Mammary epithelial cell (primary cell): ENCODE measurements around the gene FANCC.

Experiments used
- CTCF ChIP-seq, 2 donors: IDR thresholded peaks in 1 of 2; conservative IDR thresholded peaks in 1 of 2; 2 replicates each; pipeline ENCODE4 v1.5.1; 2011 to 2012; ENCODE audit warnings: inconsistent platforms in 2 of 2, low read length in 2 of 2, mild to moderate bottlenecking in 2 of 2, control low read depth in 1 of 2, low read depth in 1 of 2; ENCODE audit not compliant: insufficient read depth in 1 of 2; ENCODE audit errors: extremely low read depth in 1 of 2
- EZH2 ChIP-seq: IDR thresholded peaks from 2 replicates; pipeline ENCODE4 v1.6.1; 2012; ENCODE audit warnings: low read length, inconsistent platforms, borderline replicate concordance

DNA sequence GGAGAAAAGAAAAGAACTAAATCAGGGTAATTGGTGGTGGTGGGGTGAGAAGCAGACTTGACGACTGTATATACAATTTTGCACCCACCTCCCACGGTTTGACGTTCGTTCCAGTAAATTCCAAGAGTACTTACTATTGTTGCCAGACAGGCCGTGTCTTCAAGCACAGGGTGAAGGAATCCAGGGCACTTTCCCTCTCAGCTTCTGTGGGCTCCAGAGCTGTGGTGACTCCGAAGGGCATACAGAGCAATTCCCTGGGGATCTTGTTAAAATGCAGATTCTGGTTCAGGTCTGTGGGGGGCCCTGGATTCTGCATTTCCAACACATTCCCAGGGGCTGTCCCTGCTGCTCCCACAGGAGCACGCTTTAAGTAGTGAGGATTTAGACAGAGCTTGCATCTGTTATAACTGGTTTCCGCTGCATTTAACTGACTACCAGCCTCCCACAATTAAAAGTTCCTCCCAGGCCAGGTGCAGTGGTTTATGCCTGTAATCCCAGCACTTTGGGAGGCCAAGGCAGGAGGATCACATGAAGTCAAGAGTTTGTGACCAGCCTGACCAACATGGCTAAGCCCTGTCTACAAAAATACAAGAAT lies 49.3 kb upstream of the FANCC start:
- no peak for TF ChIP-seq EZH2
- TF ChIP-seq CTCF (conservative IDR thresholded peaks at IDR 0.05 in 1 of 2, IDR thresholded peaks at IDR 0.05 in 1 of 2; ENCODE audit: extremely low read depth in 1 of 2, insufficient read depth in 1 of 2, low read depth in 1 of 2, low read length in 2 of 2), result no peak
